KMS-11 (cell line): ENCODE measurements around the gene POTEF.
"Not testable (repeated sequence)": the region's sequence is repeated elsewhere in the genome, so short reads cannot be mapped to it uniquely, and the experiment has no call there.

Source experiments
- H2AFZ ChIP-seq: fragments of 200-600 bp; sonication (generic); 2 replicates; pipeline ENCODE4 v1.6.1; 2016; ENCODE audit warnings: antibody characterized with exemption, mixed run types, low read depth
- H3K27ac ChIP-seq: fragments of 200-600 bp; sonication (generic); 2 replicates; pipeline ENCODE4 v1.6.1; 2016; ENCODE audit warnings: mild to moderate bottlenecking, mixed run types
- H3K27me3 ChIP-seq: fragments of 200-600 bp; sonication (generic); 2 replicates; pipeline ENCODE4 v1.6.1; 2017; ENCODE audit warnings: mild to moderate bottlenecking, low read depth, mixed run types, moderate library complexity; ENCODE audit not compliant: insufficient read depth
- H3K36me3 ChIP-seq: fragments of 200-600 bp; sonication (generic); 2 replicates; pipeline ENCODE4 v1.6.1; 2017; ENCODE audit warnings: mild to moderate bottlenecking, mixed run types; ENCODE audit not compliant: insufficient read depth
- H3K4me1 ChIP-seq: fragments of 200-600 bp; sonication (generic); 2 replicates; pipeline ENCODE4 v1.6.1; 2016; ENCODE audit warnings: mild to moderate bottlenecking, low read depth, mixed run types; ENCODE audit not compliant: poor library complexity, severe bottlenecking
- H3K4me2 ChIP-seq: fragments of 200-600 bp; sonication (generic); 2 replicates; pipeline ENCODE4 v1.7.0; 2016; ENCODE audit warnings: mild to moderate bottlenecking, mixed run types
- H3K4me3 ChIP-seq: fragments of 200-600 bp; sonication (generic); IDR thresholded peaks from 2 replicates; pipeline ENCODE4 v1.6.1; 2017; ENCODE audit warnings: low read depth, low read length, mixed read lengths; ENCODE audit not compliant: insufficient read depth
- H3K79me2 ChIP-seq: fragments of 200-600 bp; sonication (generic); 2 replicates; pipeline ENCODE4 v1.6.1; 2016; ENCODE audit warnings: low read depth, mixed run types; ENCODE audit not compliant: insufficient read depth
- H3K9ac ChIP-seq: fragments of 200-600 bp; sonication (generic); 2 replicates; pipeline ENCODE4 v1.6.1; 2016; ENCODE audit warnings: mild to moderate bottlenecking, mixed run types
- H4K20me1 ChIP-seq: fragments of 200-600 bp; sonication (generic); 2 replicates; pipeline ENCODE4 v1.6.1; 2016; ENCODE audit warnings: mild to moderate bottlenecking, mixed run types; ENCODE audit not compliant: insufficient read depth

Gene POTEF

DNA sequence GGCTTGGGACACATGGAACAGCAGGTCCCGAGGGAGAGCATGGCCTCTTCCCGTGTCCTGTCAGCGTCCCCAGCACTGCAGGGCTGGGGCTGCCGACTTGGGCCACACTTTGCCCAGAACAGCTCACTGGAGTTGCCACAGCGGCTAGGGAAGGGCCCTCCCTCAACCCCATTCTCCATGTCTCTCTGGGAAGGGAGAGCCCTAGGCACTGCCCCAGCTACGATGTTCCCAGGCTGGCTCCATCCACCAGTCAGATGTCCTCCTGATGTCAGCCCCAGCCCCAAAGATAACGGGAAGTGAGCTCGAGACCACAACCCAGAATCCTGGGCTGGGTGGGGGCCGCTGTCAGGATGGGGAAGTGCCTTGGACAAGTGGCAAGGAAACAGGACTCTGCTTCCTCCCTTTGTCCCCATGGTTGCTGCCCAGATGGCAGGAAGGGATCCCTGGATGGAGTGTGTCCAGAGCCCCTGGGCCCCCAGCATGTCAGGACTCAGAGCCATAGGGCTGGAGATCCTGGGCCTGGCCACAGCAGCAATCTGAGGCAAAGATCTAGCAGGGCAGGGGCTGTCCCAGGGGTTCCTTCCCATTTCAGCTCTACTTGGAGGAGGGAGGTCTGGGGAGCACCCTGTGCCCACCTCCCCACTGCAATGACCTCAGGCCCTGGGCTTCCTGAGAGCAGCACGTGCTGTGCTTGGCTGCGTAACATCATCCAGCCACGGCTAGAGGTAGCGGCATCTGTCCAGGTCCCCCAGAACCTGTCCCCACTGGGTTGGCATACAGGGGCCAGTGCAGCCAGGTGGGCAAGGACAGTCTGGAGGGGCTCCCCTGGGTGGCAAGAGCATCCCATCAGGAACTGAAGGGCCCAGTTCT lies 13.6 kb upstream of the POTEF start:
- H3K9ac ChIP-seq, H3K27me3 ChIP-seq, H3K4me3 ChIP-seq, H3K27ac ChIP-seq, H3K79me2 ChIP-seq, H4K20me1 ChIP-seq, H3K36me3 ChIP-seq, H3K4me2 ChIP-seq, H3K4me1 ChIP-seq, H2AFZ ChIP-seq: not testable (repeated sequence)

DNA sequence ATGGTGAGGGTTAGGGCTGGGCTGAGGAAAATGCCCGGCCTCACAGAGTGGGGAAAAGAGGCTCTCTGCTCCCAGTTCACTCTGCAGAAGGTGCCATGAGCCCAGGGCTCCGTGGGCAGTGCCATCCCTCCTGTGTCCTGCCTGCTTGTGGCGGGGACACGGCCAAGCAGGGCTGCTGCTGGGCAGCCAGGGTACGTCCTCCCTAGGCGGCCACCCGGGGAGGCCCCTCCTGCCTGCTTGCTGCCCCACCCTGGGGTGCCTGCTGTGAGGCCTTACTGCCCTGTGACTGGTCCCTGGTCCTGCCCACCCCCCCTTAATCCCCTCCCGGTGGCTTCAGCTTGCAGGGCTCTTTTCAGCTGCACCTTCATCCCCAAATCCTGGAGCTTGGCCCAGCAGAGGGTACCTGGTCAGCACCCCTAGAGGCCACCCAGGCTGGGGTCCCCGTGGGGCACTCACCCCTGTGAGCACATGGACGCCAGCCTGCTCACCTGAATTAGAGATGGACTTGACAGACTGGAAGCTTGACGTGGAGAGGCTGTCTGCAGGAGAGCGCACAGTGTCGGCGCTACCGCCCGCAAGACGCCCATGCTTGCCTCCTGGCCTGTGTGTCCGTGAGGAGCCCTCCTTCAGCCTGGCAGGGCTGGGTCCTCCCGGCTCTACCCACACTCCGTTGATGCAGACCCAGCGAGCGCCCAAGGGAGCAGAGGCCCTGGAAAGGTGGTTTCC lies 12.8 kb upstream of the POTEF start:
- H2AFZ ChIP-seq, H4K20me1 ChIP-seq, H3K36me3 ChIP-seq, H3K4me3 ChIP-seq, H3K79me2 ChIP-seq, H3K27ac ChIP-seq, H3K4me1 ChIP-seq, H3K4me2 ChIP-seq, H3K27me3 ChIP-seq, H3K9ac ChIP-seq: not testable (repeated sequence)

DNA sequence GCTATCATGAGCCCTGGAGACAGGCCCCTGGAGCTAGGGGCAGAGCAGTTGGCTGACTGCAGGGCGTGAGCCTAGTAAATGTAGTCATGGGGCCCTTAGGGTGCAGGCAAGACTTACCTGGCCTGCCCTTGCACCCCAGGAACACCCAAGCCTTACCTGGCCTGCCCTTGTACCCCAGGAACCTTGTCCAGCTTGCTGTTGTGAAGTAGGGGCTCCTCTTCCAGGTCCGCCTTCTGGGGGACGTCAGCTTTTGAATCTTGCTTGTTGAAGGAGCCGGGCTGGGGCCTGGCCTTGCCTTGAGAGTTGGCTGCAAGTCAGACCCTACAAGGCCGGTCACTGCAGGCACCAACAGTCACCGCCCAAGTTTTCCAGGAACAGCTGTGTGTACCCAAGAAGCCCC lies 12.0 kb upstream of the POTEF start:
- H3K27me3 ChIP-seq, H2AFZ ChIP-seq, H3K4me1 ChIP-seq, H3K9ac ChIP-seq, H3K36me3 ChIP-seq, H3K27ac ChIP-seq, H3K79me2 ChIP-seq, H4K20me1 ChIP-seq, H3K4me3 ChIP-seq, H3K4me2 ChIP-seq: not testable (repeated sequence)

DNA sequence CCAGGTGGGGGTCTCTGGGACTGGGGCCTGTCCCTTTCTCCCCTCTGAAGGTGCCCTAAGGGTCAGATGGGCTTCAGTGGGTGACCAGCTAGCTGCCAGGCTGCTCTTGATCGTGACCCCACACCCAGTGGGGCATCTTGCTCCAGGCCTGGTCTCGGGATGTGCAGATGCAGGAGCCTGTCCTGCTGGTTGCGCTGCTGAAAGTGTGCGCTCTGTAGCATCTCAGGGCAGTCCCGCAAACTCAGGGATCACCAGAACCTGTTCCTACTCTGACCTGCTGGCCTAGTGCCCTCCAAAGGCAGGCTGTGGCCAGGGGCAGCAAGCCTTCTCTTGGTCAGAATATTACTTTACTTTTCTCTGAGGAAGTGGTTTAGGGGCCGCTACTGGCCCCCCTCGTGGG lies 11.5 kb upstream of the POTEF start:
- H3K79me2 ChIP-seq, H3K4me1 ChIP-seq, H3K9ac ChIP-seq, H4K20me1 ChIP-seq, H3K27me3 ChIP-seq, H3K27ac ChIP-seq, H3K4me2 ChIP-seq, H3K4me3 ChIP-seq, H2AFZ ChIP-seq, H3K36me3 ChIP-seq: not testable (repeated sequence)

DNA sequence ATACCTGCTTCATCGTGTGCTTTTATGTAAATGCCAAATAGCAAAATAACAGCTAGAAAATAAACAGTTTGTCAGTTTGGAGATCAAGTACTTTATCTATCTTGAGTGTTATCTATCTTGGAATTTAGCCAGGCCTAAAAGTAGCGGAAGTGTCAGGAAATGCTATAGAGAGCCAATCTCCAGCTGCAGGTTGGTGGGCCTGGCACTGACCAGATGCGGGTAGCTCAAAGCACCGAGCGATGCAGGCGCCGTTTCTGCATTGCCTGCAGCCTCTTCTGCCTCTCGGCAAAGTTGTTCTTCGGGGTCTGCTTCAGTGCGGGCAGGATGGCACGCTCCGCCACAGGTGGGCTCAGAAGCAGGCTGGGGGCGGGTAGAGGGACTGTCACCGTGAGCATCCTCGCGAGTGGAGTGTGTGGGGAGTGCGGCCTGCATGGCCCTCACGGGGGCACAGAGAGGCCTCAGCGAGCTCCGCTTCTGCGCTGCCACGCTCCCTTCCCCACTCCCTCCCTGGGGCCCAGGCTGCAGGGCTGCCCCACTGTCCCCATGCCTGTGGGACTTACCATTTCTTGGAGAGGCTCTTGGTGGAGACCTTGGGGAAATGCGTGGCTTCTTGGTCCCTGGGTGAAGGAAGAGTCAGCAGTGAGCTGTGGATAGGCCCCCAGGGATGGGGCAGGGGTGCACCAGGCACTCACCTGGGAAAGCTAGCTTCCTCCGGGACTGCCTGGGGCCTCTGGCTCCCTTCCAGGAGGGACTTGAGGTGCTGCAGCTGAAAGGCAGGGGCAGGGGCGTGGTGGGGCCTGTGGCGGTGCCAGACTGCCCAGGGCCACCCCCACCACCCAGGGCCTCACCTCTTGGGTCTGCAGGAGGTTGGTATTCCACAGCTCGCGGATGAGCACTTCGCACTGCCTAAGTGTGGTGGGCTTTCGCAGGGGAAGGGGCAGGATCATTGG lies 10.6 kb upstream of the POTEF start:
- not testable (repeated sequence) for H3K27me3 ChIP-seq, H3K36me3 ChIP-seq, H3K27ac ChIP-seq, H3K9ac ChIP-seq, H4K20me1 ChIP-seq, H3K79me2 ChIP-seq, H3K4me3 ChIP-seq, H3K4me1 ChIP-seq, H3K4me2 ChIP-seq, H2AFZ ChIP-seq

DNA sequence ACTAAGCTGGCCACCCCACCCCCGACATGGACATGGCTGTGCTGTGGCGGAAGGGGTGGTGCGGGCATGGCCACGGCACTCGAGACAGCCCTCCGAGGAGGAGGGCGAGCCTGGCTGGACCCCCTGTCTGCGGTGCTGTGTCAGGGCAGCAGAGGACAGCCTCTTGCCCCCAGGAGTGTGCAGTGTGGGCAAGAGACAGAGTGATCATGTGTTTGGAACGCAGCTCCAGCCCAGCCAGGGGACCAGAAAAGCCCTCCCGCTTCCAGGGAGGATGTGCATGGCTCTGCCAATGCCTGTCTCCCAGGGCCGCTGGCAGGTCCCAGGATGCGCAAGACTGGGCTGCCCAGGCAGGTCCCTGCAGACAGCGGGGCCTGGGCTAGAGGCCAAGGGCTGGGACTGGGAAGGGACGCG lies 9.8 kb upstream of the POTEF start:
- not testable (repeated sequence) for H3K79me2 ChIP-seq, H3K4me1 ChIP-seq, H2AFZ ChIP-seq, H3K36me3 ChIP-seq, H3K27ac ChIP-seq, H3K4me2 ChIP-seq, H4K20me1 ChIP-seq, H3K9ac ChIP-seq, H3K27me3 ChIP-seq, H3K4me3 ChIP-seq

DNA sequence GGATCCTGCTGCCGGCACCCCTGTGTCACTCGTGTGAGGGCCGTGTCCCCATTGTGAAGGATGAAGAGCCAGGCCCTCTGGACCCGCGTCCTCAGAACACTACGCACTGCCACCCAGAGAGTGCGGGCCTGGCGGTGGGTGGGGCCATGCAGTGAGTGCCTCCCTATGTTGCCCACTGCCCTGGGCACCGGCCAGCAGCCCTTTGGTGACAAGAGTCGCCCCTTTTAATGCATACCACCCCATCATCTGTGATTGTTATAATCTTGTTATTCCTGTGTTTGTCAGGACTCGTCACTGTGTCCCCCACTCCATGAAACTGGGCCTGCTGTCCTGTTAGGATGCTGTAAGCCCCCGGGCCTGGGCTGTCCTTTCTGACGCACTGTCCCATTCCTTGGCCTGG lies 9.3 kb upstream of the POTEF start:
- H3K4me2 ChIP-seq, H3K27ac ChIP-seq, H3K36me3 ChIP-seq, H2AFZ ChIP-seq, H3K9ac ChIP-seq, H3K4me1 ChIP-seq, H3K4me3 ChIP-seq, H4K20me1 ChIP-seq, H3K27me3 ChIP-seq, H3K79me2 ChIP-seq: not testable (repeated sequence)

DNA sequence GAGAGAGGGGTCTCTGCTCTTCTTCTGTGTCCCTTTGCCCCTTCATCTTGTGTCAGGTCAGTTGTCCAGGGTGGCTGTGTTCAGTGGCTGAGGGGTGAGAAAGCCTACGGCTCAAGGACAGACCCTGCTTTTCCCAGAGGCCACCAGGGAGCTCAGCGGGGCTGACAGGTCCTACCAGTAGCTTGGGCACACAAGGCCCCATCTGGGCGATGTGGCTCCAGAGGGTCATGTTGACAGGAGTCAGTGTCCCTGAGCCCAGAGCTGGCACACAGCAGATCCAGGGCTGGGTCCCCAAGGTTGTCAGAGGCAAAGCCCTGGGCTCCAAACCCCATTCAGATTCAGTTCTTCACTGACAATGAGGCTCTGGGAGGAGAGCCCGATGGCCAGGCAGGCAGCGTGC lies 8.1 kb upstream of the POTEF start:
- not testable (repeated sequence) for H2AFZ ChIP-seq, H3K27me3 ChIP-seq, H3K36me3 ChIP-seq, H3K79me2 ChIP-seq, H3K27ac ChIP-seq, H4K20me1 ChIP-seq, H3K4me1 ChIP-seq, H3K4me2 ChIP-seq, H3K9ac ChIP-seq, H3K4me3 ChIP-seq

DNA sequence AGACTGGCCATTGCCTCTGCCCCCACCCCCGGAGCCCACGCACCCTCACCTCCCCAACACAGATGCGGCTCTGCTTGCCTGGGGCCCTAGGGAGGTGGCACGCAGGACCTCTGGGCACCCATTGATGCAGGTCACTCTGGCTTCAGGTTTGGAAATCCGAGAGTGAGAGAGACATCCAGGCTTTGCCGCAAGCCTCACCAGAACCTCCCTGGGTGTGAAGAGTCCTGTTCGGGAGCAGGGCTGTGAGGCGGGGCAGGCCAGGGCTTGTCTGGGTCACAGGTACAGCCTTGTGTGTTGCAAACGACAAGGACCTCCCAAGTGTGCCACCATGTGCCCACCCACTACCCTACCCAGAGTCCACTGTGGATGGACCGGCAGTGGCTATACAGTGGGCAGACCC lies 7.5 kb upstream of the POTEF start:
- not testable (repeated sequence) for H3K79me2 ChIP-seq, H3K27me3 ChIP-seq, H3K9ac ChIP-seq, H3K36me3 ChIP-seq, H2AFZ ChIP-seq, H3K4me1 ChIP-seq, H3K27ac ChIP-seq, H3K4me3 ChIP-seq, H4K20me1 ChIP-seq, H3K4me2 ChIP-seq
